NCI-H2196 treated with DMSO at 0.1 percent for 48 hours (cell line): Measurements from ENCODE around the gene STAB2.

Source experiments
- DNase-seq: peaks from one replicate; lab custom pipeline; 2025; ENCODE audit not compliant: unreplicated experiment; lab: John Stamatoyannopoulos, UW

Gene STAB2, protein sequence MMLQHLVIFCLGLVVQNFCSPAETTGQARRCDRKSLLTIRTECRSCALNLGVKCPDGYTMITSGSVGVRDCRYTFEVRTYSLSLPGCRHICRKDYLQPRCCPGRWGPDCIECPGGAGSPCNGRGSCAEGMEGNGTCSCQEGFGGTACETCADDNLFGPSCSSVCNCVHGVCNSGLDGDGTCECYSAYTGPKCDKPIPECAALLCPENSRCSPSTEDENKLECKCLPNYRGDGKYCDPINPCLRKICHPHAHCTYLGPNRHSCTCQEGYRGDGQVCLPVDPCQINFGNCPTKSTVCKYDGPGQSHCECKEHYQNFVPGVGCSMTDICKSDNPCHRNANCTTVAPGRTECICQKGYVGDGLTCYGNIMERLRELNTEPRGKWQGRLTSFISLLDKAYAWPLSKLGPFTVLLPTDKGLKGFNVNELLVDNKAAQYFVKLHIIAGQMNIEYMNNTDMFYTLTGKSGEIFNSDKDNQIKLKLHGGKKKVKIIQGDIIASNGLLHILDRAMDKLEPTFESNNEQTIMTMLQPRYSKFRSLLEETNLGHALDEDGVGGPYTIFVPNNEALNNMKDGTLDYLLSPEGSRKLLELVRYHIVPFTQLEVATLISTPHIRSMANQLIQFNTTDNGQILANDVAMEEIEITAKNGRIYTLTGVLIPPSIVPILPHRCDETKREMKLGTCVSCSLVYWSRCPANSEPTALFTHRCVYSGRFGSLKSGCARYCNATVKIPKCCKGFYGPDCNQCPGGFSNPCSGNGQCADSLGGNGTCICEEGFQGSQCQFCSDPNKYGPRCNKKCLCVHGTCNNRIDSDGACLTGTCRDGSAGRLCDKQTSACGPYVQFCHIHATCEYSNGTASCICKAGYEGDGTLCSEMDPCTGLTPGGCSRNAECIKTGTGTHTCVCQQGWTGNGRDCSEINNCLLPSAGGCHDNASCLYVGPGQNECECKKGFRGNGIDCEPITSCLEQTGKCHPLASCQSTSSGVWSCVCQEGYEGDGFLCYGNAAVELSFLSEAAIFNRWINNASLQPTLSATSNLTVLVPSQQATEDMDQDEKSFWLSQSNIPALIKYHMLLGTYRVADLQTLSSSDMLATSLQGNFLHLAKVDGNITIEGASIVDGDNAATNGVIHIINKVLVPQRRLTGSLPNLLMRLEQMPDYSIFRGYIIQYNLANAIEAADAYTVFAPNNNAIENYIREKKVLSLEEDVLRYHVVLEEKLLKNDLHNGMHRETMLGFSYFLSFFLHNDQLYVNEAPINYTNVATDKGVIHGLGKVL (N-terminal part only)

DNA sequence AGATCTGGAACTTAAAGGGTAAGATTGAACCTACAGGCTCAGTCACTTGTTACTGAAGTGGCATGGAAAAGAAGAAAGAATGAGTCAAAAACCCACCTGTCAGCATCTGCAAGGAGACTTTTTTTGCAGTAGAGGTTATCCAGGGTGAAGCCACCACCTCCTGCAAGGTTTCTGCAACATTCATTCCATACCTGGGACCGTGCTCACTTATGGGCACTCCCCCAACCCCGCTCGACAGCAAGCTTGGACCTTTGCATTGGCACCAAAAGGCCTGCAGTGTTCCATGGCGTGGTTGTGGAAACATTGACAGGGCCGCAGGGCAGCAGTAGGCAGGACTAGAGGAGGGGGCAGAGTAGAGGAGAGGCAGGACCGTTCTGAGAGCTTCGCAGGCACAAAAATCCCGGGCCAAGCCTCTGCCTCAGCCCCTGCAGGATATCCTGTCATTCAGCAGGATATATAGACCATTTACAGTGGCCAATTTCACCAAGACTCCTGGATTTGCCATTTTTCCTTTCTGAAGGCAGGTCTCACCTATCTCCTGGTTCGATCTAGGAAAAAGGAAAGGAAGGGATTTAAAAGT, at the start of gene STAB2:
Gene STAB2, plus strand, starts transcription at position 483 of the 580 bp plus-strand sequence. CDS start 204 bp downstream, outside the sequence.
- DNase-seq: no peak

DNA sequence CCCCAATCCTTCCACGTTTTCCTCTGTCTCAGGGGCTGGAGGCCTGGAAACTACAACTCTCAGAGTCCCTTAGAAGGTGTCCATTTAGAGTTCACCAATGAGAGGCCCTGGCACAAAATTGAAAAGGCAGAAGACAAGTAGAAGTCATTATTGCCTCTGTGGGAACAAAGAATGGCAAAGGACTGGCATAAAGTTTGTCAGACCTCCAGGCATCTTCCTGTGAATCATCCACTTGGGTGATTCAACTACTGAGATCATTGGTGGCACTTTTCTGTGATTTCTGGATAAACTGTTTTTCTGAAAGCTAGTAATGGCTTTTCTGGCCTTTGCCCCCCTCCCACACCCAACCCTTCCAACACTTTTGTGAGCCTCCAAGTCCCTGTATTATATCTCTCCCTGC, 48.7 kb upstream of the STAB2 start:
- no peak for DNase-seq

DNA sequence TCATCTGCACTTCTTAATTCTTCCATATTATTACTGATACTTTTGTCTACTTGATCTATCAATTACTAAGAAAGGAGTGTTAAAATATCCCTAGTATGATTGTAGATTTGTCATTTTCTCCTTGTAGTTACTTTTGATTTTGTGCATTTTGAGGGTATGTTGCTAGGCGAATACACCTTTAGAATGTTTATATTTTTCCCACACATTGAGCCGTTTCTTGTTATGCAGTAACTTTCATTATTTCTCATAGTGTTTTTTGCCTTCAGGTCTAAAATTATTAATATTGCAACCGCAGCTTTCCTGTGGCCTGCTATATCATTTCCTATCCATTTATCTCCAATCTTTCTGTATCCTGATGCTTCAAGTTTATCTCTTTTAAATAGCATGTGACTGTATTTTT, 46.8 kb upstream of the STAB2 start:
- no peak for DNase-seq

DNA sequence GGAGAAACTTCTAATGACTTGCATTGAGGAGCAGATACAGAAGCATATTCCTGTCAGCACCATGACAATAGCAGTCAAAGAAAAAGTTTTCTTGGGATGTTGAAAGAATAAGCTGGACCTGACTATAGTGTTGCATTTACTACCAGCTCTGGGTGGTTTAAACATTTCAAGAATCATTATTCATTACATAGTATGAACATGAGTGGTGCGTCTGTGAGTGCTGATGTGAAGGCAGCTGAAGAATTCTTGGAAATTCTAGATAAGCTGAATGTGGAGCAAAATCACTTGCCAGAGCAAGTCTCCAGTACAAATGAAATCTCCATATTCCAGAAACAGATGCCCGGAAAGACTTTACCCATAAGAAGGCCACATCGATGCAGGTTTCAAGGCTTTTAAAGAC, 45.0 kb upstream of the STAB2 start:
- no peak for DNase-seq

DNA sequence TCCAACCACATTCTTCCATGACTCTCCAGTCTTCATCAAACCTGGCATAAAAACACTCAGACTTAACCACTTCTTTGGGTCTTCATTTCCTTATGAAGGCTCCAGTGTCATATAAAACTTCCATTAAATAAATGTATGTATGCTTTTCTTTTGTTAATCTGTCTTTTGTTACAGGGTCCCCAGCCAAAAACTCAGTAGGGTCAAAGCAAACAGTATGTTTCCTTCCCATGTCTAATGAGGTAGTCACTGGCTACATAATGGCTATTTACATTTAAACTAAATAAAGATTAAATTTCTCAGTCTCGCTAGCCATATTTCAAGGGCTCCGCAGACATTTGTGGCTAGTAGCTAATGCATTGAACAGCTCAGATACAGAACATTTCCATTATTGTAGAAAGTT, 40.1 kb upstream of the STAB2 start:
- DNase-seq: no peak

DNA sequence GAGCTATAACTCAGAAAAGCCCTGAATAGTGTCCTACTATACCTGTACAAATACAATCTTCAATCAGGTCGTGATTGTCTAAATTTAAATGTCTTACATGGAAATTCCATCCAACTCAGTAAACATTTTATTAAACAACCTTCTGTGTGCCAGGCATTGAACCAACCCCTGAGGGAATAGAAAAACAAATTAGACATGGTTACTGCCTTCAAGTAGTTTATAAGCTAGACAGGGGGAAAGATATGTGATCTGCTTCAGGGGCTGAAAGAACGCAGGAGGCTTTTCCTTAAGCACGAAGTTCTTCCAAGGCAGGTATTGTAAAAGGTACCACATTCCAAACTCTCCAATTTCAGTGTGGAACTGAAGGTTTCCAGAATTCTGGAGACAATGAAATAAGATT, 39.7 kb upstream of the STAB2 start:
- DNase-seq: peak; percentile 33

DNA sequence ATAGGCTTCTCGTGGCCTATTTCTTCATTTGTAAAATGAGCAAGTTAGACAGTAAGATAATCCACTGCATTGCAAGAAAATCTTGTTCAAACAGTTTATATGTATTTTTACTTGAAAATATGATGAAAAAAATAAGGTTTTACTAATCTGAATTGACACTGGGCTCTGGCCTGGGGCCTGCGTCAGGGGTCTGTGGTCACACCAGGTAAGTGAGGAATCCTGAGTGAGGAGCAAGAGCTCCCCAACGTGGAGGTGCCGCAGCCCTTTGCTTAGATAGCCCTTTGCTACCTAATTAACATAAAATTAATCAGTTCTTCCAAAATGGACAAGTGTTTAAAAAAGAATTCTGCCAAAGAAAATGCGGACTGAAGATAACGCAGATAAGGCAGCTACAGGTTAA, 39.1 kb upstream of the STAB2 start:
- peak; percentile 60 for DNase-seq

DNA sequence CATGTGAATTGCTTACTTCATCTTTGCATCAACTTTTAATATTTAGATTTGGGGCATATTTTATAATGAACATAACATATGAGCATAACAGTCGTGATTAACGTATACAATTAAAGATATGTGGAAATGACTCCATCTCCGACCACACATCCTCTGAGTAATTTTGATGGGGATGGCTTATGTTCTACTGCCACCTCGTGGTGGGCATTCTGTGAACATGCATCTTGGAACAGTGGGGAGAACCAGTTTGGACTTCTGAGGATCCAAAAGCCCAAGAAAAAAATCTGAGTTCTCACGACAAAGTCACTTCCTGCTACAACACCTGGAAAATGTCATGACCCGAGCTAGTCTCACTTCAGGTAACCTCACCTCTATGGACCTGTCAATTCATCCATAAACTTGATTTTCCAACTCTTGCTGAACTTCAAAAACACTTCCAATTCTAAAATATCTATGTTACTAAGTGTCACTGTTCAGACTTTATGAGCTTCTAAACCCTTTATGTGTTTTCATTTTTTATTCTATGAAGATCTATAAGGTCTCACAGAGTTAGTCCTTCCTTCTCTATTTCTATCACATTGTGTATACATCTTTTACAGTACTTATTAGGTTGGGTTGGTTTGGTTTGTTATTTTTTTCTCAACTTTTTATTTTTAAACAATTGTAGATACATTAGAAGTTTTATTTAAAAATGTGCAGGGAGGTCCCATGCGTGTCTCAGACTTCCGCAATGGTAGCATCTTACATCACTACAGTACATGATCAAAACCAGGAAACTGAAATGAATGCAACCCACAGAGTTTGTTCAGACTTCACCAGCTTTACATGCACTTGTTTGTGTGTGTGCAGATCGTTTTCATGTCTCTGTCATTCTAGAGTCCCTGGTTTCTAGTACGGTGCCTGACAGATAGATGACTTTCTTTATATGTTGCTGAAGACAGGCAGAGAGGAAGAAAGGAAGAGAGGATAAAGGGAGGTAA, 38.2 kb upstream of the STAB2 start:
- peak; percentile 41 for DNase-seq

DNA sequence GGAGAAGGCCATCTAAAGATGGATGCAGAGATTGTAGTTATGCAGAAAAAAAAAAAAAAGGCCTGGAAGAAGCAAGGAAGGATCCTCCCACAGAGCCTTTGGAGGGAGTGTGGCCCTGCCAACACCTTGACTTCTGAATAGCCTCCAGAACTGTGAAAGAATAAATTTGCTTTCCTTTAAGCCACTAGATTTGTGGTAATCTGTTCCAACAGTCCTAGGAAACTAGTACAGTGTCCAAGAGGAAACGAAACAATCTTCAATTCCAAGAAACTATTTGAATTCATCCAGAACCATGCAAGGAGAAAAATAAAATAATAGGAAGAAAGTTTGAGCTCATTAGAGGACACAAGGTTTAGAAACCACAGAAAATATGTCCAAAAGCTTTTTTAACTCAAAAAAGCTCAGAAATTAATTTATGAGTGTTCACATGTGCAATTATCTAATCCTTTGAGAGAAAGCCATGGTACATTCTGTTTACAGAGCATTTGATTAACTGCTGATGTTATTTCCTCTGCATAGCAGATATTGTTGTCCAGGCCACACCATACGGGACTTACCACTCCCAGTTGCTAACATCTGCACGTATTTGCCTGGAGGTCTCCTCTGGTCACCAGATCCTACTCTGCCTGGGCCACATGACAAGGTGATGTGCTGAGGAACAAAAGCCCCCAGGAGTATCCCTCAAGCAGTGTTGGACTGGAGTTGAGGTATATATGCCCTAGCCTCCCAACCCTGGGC, 30.0 kb upstream of the STAB2 start:
- DNase-seq: no peak

DNA sequence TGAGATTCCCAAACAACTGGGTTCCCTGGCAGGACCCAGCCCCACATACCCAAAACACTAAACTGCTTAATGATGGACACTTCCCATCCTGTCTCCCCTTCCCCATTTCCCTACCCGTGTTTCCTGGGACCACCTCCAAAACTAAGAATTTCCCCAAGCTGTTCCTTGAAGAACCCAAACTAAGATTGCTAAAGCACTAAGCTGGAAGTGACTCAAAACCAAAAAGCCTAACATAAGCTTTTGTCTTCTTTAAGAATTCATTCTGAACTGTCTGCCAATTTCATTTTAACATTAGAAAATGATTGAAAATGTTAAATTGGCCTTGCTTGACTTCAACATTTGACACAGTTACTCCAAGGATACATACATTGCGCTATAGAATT, 29.5 kb upstream of the STAB2 start:
- DNase-seq: no peak

DNA sequence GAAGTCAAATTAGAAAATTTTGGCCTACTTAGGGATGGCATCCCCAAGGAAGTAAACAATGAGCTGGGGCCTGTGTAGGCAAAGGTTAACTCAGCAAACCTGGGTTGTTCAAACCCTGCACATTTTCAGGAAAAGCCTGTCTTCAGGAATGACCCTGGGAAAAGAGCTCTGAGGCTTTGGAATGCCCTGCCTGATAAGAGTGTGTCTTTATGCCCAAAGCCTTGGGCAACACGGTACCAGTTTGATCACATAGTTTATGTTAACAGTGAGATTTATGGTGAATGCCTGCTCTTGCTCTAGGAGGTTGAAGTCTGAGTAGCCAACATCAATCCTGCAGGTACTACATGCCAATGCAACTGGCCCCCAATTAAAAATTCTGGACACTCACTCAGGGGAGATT, 28.2 kb upstream of the STAB2 start:
- DNase-seq: no peak

DNA sequence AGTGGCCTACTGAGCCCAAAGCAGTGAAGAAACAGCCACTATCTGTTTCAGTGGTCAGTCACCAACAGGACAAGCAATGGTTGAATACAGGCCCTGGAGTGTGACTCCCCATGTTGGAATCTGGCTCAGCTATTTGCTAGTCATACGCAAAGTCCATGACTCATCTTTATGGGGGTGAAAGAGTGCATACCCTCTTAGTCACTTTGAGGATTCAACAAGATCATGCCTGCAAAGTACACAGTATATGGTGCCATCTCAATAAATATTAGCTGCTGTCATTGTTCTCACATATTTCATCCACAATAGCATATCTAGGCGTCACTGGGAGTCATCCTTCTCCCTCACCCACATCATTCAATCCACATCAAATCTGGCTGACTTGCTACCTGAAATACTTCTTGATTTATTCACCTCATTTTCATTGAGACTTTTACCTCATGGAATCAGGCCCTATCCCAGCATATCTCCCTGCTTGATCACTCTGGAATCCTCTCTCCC, 26.4 kb upstream of the STAB2 start:
- DNase-seq: no peak

DNA sequence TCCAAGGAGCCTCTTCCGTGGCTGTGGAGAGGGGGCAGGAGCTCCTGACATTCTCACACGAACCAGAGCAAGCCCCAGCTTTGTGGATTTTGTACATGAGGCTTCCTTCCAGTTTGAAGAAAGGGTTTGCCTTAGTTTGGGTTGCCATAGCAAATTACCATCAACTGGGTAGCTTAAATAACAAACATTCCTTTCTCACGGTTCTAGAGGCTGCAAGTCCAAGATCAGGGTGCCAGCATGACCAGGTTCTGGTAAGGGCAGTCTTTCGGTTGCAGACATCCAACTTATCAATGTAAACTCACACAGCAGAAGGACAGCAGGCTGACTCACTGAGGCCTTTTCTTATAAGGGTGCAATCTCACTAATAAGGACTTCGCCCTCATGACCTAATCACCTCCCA, 25.9 kb upstream of the STAB2 start:
- DNase-seq: no peak

DNA sequence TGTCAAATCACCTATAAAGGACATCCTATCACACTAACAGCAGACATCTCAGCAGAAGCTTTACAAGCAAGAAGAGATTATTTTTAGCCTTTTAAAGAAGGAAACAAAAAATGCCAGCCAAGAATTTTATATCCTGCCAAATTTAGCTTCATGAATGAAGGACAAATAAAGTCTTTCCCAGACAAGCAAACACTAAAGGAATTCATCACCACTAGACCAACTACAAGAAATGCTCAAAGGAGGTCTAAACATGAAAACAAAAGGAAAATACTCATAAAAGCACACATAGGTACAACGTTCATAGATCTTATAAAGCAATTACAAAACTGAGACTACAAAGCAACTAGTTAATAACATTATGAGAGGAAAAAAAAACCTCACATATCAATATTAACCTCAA, 20.7 kb upstream of the STAB2 start:
- no peak for DNase-seq

DNA sequence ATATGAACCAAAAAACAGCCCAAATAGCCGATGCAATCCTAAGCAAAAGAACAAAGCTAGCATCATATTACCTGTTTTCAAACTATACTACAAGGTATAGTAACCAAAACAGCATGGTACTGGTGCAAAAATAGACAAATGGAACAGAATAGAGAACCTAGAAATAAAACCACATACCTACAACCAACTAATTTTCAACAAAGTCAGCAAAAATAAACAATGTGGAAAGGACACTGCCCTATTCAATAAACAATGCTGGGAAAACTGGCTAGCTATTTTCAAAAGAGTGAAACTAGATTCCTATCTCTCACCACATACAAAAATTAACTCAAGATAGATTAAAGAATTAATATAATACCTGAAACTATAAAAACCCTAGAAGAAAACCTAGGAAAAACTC, 17.8 kb upstream of the STAB2 start:
- DNase-seq: no peak

DNA sequence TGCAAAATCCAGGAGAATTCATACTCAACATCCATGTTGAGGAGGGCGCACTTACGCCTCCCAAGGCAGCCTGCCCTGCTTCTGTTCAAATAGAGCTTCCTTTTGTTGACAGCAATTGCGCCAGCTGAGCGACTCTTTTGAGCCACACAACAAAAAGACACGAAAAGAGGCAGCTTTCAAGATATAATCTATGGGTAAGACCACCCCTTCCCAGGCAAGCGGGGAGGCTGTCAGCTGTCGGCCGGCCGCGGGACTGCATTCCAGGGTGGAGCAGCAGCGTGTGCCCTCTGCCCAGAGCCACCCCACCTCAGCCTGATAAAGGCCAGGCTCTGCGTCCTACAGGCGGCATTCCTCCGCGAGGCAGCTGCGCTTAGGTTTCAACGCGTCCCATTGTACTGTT, 15.8 kb upstream of the STAB2 start:
- peak; percentile 38 for DNase-seq

DNA sequence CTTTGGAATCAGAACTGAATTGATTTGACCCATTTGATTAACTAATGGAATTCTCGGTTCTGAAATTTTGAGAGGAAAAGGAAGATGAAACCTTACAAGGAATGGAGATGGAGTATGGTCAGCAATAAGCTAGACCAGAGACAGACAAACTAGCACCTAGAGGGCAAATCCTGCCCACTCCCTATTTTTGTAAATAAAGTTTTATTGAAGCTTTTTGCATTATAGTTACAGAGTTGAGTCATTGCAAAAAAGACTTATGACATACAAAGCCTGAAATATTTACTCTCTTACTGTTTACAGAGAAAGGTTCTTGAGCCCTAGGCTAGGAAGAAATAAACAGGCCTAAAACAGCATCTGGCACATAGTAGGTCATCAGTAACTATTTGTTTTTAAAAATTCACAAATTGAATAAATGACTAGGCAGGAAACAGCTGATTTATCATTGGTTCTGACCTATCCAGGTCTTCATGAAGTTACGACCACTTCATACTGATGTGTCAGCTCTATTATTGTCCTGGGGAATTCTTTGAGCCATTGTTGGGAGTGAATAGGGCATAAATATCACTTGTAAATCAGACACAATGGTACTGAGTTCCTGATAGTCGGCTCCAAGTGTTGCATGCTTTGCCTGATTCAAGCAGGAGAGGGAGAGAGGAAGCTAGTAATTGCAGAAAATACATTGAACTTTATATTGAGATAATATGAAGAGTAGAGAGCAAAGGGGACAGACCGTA, 14.6 kb upstream of the STAB2 start:
- DNase-seq: no peak

DNA sequence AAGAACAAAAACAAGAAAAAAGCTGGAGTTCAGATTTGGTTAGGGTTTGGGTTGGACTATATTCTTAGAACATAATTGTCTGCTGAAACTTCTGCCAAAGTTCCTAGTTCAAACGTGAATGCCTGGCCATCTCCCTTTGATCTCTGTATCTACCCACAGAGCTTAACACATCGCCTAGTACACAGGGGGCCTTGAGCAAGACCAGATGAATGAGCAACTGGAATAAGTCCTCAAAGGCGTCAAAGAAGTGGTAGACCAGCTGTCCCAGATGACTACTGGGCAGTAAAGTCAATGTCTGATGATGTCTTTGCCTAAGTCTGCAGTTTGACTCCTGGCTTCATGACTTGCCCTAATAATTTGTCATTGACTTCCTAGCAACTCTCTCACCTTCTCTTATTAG, 13.9 kb upstream of the STAB2 start:
- DNase-seq: no peak
